ENCODE data around the gene TMEM86A.

DNA sequence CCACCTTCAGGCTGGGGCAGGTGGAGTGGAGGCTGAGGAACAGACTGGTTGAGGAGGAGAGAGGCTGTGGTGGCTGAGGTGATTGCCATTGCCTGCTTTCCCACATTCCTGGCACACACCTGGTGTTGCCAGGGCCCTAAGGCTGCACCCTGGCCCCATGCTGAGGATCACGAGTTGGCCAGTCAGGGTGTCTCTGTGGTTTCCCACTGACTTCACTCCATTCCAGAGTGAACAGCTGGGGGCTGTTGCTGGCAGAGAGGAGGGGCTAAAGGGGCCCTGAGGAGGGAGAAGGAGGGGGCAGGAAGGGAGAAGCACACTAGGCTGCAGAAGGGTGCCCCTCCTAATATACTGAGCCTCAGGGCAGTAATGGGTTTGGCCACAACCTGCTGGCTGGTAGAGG, 1.8 kb downstream of the TMEM86A start:
- TF ChIP-seq POLR2A (IDR thresholded peaks at IDR 0.05; ENCODE audit: low read length) (no peak), GATA1 (IDR thresholded peaks at IDR 0.05; ENCODE audit: low read depth, low read length) (no peak)

Measured in erythroblast (primary cell).